T47D (cell line): ENCODE data around the gene CASP4.

ENCODE experiments used
- DNase-seq, 2 experiments: peaks; one replicate each; pipeline versions ENCODE4 v3.0.0 to v3.0.0-alpha.2; 2011 to 2012; ENCODE audit warnings: low read depth in 1 of 2, low spot score in 1 of 2
- JUND ChIP-seq: IDR thresholded peaks from 2 replicates; pipeline ENCODE4 v1.6.1; 2012; ENCODE audit warnings: low read depth
- in situ Hi-C: cut with HindIII; loops from 2 replicates; pipeline ENCODE4 v1.10.0; 2016; ENCODE audit warnings: low sequenced_read_pairs, low pct_unique_long_range_greater_than_20kb

Gene CASP4

DNA sequence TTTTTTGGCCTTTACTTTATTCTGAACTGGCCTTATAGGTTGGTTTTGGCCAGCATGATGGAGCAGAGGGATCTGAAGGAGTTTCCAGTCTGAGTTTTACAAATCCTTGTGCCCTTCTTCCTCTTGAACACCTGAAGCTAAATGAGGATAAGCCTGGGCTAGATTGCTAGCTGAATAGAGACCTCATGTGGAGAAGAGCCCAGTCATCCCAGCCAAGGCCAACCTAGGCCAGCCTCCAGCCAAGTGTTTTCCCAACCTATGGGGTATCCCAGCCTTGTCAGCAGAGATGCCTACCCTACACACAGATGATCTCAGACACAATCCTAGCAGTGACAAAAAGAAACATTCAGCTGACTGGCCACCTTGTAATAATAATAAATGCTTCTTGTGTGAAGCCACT is 69.1 kb downstream of the CASP4 start:
- in situ Hi-C loops: no loop called here
- no peak for DNase-seq
- no peak for TF ChIP-seq JUND

DNA sequence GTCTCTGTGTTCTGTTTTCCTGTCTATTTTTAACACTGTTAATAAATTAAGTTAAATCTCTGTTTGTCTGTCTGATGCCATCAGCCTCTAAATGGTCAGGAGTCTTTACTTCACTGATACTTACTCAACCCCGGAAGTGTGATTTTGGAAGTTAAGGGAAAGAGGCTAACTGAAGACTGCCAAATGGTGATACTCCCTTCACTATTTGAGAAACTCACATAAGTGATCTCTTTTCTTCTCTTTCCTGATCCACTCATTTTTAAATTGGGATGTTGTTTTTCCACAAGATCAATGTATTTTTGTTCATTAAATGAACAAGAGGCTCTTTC is 69.7 kb downstream of the CASP4 start:
- TF ChIP-seq JUND: no peak
- no peak for DNase-seq
- in situ Hi-C loops: no loop called here

DNA sequence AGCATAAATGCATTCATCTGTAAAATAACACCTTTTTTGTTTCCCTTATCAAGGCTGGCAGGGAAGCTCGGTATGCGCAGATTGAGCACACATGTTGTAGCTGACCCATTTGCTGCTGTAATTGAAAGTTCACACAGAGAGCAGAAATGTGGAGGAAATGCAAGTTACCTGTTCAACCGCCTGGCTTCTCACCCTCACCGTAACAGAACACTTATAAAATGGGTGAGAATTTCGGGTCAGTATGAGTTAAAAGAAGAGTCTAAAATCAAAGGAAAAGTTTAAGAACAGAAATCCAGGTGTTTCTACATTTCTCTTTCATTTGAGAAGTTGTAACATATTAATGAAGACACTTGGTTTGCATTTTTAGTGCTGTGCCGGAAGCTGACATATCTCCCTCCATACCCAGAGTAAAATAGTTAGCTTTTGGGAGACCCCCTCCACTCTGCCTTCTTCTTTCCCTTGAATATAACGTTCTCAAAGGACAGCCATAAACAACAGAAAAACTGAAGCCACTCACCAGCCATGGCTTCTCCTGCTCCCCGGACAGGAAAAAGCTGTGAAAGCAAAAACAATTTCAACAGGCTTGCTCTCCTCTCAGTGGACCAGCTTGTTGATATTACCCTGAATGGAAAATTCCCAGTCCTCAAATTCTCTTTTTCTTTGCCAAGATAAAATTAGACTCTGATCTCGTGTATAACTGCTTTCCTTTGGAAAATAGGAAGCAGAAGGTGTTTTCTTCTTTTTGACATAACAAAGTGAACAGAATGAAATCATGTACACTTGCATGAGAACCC is 70.3 kb downstream of the CASP4 start, which contains the start of gene CASP12:
CASP12 (minus strand) TSS at position 570 of the 794 bp plus-strand sequence.
- in situ Hi-C loops: no loop called here
- no peak for TF ChIP-seq JUND
- DNase-seq: no peak

DNA sequence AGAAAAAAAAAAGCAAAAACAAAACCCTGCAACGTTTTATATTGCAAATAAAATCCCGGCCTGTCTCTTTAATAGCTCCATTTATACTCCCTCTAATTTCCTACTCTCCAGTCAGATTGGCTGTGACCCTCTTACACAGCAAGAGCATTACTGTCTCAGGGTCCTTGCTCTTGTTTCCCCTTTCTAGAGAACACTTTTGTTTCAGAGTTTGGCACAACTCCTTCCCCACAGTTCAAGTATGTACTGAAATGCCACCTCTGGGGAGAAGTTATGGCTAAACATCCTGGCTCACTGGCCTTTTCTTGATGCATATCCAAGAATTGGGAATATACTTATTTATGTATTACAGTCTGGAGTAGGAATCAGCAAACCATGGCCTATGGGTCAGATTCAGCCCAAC is 72.7 kb downstream of the CASP4 start:
- in situ Hi-C loops: no loop called here
- DNase-seq: no peak
- TF ChIP-seq JUND: no peak

DNA sequence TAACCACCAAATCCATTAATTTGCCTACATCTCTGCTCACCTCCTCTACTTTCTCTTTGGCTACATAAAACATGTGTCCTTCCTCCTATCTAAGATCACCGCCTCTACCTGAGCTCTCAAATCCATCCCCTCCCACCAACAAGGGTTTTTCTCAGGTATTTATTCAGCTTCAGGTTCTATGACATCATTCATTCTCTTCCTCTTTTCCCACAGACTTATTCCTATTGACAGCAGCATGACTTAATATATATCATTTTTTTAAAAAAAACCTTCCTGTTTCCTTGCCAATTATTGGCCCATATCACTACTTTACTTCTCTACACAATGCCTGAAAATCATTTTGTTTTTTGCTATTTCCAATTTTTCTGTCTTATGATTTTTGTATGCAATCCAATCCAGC is 74.5 kb downstream of the CASP4 start:
- DNase-seq: no peak
- in situ Hi-C loops: no loop called here
- TF ChIP-seq JUND: no peak
